Posterior cingulate gyrus (tissue), 11 donors: ENCODE measurements around the gene SYP.
"Not testable (repeated sequence)": the region's sequence is repeated elsewhere in the genome, so short reads cannot be mapped to it uniquely, and the experiment has no call there.

Source experiments
- DNase-seq, 10 donors: peaks; one replicate each; pipeline versions ENCODE4 v3.0.0 to v3.0.0-alpha.2; 2020 to 2021; ENCODE audit warnings: mixed read lengths in 3 of 10
- intact Hi-C: fragments of 100-400 bp; cut with DNase I; formaldehyde crosslinking; loops from one replicate; pipeline ENCODE4 v1.15.1; 2023

Gene SYP

GRCh38 chrX:49148390-49149100 is 51.4 kb downstream of the SYP start:
- intact Hi-C loops, DNase-seq: not testable (repeated sequence)

DNA sequence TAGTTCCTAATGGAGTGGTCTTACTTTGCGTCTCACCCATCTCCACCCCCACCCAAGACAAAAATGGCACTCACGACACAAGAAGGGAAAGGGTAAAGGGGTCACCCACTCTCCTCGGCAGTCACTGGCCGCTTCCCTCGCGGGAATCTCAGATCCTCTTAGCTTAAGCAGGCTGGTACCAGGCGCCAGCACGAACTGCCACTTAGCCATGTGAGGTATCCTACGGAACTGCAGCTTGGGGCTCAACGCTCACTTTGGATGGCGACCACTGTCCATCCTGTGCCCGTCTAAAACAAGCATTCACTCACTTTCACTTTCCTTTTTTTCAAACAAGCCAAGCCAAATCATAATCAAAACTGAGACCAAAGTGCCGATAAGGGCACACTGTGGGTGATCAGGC is 52.1 kb downstream of the SYP start:
- intact Hi-C loops, result no loop called here
- DNase-seq, result no peak

GRCh38 chrX:49147282-49147681 is 52.7 kb downstream of the SYP start:
- intact Hi-C loops, result no loop called here
- no peak for DNase-seq

DNA sequence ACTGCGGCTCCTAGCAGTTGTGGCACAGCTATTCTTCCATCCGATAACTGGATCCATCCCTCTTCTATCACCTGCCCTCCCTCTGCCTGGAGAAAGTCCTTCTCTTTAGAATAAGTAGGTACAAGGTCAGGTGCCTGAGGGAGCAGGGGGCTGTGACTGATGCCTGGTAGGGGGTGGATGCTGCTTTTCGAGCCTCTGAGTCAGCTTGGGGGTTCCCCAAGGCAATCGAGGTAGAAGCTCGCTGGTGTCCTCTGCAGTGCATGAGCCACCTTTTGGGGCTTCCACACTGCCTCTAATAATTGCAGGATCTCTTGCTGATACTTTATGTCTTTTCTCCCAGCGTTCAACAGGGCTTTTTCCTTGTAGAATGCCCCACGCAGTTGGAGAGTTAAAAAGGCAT is 56.8 kb downstream of the SYP start:
- intact Hi-C loops, DNase-seq: not testable (repeated sequence)

DNA sequence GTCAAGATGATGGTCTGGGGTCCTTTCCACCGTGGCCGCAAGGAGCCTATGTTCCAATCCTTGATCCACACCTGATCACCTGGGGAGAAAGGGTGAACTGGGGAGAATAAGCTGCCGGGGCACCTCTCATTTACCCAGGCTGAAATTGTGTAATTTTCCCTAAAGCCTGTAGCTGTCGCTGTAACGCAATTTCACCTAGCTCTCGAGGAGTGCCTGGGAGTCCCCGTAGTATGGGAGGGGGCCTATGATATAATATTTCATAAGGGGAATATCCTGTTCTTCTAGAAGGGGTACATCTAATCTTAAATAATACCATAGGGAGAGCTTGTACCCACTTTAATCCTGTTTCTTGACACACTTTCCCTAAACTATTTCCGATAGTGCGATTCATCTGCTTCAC is 57.7 kb downstream of the SYP start:
- DNase-seq, result peak in 1 of 10 donors; percentile 30

DNA sequence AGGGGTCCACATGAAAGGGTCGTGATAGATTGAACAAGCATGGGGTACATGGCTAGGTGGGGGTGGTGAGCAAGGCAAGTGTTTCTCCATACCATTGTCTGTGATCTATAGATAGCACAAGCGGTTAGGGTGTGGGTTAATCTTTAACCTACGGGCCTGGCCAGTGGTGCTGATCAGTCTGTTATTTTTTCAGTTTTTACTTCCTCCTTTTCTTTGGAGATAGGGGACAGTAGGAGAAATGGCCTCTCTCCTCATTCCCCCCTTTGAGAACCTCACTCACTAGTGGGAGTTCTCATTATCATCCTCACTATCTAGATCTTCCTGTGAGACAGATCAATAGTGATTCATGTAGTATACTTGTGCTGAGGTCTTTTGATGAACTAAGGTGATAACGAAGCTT is 60.3 kb downstream of the SYP start:
- no peak for DNase-seq
- intact Hi-C loops, result no loop called here

More for the DNA sequence above, 57.7 kb downstream of the SYP start:
- intact Hi-C loops, result not testable (repeated sequence)
